HG03060 (cell line): ENCODE data around the gene MTRF1L.

Experiments
- ATAC-seq: cut with Tn5 transposase; IDR thresholded peaks from one replicate; pipeline ENCODE4 v1.9.1; 2021; ENCODE audit warnings: low read depth, moderate number of reproducible peaks; ENCODE audit not compliant: unreplicated experiment

The MTRF1L gene

DNA sequence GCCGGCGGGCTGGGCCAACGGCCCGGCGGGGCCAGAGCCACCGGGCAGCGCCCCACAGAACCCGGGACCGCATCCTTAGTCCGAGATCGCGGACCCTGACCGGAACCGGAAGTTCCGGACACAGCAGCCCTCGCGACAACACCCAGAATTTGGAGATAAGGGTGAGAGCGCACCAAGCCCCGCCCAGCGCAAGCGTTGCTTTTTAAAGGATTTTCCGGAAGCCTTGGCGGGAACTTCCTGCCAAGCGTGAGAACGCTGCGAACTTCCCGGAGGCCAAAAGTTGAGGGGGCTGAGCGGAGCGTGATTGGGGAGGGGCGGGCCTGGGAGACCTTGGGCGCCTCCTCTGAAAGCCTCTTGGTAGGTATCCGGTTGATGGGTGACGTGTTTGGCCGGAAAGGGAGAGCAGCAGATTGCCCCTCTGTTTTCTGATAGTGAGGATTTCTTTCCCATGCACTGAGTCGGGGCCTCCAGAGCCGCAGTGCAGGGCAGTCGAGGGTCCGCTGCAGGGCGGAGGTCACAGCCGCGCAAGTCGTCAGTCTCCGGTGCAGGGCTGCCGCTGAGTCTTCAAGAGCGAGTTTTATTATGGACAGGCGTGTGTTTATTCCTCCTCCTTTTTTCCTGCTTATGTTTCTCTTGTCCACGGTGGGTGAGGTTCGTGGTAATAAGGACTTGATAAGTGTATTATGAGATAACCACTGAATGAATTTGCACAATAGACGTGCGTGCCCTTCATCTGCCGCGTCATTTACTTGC is at the start of gene MTRF1L:
MTRF1L (minus strand) TSS at position 97 of the 753 bp plus-strand sequence; CDS start at position 73, 24 bp downstream.
- ATAC-seq, result peak; percentile 90

DNA sequence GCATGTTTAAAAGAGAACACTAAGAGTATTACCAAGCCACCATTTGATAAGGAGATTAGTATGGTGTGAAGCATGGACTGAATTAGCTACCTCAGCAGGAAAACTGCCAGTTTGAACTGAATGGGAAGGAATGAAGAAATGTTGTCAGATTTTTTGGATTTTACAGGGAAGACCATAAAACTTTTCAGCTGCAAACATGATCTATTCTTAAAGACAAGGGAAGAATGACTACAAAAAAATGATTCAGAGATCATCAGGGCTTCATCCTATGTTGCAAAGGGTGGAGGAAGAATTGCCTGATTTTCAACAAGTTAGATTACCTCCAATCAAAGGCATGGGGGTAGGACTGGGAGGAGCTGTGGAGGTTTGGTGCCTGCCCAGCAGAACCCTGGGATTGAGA is 49.3 kb upstream of the MTRF1L start:
- ATAC-seq, result no peak

DNA sequence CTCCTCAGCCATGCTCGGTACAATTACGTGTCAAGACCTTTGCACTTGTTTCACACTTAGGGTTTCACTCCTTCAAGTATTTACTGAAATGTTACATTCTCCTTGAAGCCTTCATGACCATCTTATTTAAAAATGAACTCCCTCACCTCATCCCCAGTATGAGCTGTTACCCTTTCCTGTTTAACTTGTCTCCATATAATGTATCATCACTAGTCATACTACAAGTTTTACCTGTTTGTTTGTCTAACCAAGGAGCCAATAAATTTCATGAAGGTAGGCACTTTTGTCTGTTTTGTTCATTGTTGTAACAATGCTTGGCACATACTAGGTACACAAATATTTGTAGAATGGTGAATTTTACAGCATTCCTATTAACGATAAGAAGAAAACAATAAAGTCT is 46.1 kb upstream of the MTRF1L start:
- ATAC-seq, result no peak

DNA sequence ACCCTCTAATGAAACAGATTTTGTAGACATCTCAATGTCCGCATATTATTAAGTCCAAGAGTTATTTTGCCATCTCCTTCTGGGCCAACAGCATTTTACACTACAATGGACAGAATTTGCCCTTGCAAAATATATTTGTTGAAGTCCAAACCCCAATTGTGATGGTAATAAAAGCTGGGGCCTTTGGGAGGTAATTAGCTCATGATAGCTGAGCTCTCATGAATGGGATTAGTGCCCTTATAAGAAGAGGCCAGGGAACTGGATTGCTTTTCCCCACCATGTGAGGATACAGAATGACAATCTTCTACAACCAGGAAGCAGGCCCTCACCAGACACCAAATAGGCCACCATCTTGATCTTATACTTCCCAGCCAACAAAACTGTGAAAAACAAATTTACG is 44.9 kb upstream of the MTRF1L start:
- ATAC-seq, result no peak

DNA sequence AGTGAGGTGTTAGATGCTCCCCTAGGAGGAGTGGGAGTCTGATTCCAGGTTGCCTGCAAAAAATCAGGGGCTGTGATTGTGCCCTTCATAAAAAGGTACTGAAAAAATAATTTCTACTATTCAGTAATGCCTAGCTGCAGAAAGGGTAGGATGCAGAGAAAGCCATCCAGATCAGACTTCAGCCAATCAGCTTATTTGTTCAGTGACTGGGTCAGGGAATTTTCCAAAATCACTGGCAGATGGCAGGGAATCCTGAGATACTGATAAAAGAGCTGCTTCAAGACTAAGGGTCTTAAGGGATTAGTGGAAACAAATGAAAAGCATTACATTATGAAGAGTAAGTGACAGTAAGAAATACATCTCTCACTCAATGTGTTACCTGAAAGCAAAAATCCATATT is 42.8 kb upstream of the MTRF1L start:
- no peak for ATAC-seq

DNA sequence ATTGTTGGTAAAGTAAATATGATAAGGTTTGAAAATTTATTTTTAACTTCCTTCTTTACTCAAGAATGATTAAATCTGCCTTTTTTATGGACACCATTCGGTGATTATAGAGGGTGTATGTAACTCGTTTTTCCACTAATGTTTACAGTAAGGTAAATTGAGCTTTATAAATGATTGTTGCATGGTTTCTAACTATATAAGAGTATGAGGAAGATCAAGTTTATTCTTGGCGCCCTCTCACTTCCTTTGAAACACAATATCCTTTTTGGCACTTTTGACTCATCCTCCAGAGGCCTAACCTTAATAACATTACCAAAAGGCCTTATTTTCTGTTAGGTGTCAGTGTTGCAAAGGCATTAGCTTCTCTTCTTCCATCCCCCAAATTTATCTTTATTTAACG is 41.8 kb upstream of the MTRF1L start:
- no peak for ATAC-seq

DNA sequence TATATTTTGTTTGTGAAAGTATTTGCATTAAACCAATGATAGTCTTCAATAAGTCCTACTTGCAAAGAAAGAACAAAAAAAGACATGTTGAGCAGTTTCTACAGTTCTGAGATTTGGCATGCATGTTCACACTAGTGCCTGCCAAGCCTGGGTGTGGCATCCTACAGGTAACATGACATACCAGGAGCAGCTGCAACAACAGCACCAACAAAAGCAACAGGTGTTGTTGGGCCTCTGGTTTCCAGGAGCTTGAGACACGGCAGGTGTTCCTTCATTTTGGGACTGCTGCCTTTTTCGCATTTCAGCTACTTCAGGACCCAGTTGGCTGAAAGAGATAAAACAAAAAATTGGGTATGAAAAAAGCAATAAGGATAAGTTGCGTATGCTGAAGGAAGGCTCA is 41.2 kb upstream of the MTRF1L start:
- no peak for ATAC-seq

- ATAC-seq, result no peak
Measured at GRCh38 chr6:153038378-153039057, 36.0 kb upstream of the MTRF1L start.

DNA sequence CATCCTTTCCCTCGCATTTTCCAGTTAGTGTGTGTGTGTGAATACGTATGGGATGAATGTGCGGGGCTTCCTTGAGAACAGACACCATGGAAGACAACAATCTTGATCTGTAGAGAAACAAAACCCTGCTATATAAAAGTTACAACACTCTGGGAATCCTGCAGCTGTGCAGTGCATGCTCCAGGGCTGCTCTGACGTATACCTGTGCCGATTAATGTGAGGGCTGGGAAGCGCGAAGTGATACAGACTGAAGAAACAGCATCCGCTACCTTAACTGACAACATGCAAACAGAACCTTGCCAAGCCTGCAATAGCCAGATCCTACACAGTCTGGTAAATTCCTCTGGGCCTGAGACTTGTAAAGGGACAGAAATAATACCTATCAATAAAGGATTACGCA is 31.6 kb upstream of the MTRF1L start:
- no peak for ATAC-seq

GRCh38 chr6:153032255-153032882 is 29.9 kb upstream of the MTRF1L start:
- no peak for ATAC-seq

GRCh38 chr6:153031335-153031955 is 28.9 kb upstream of the MTRF1L start:
- no peak for ATAC-seq

DNA sequence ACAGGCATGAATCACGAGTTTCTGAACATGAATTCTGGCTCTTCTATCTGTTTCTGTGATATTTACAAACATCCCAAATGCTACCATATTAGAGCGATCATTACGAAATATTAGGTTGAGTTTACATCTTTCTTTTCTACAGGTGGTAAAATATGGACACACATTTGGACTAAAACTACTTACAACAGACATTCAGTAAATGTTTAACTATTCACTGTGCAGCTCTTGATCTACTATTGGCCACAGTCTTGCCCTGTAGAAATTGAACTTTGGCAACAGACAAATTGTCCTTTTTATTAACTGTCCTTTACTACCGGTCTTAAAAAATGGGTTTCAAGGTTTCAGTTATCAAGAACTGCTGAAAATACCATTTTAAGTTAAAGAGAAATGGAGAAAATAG is 26.5 kb upstream of the MTRF1L start:
- ATAC-seq, result no peak

DNA sequence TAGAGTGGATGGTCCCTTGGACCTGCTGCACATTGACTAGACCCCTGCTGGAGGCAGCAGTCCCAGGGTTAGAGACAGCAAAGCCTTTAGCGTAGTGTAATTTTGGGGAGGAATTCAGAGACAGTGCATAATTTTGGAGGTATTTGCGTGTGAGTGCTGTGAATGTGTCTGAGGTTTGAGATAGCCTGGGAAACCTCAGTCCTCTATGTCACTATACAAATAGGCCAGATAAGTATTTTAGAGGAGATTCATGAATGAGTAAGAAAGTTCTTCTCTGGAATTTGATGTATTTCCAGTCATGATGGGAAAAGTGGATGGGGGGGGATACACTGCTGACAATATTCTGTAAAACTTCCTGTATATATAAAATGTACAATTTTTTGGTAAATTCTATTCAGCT is 25.8 kb upstream of the MTRF1L start:
- ATAC-seq, result no peak

- ATAC-seq, result no peak
Measured at GRCh38 chr6:153027480-153027879, 25.0 kb upstream of the MTRF1L start.

DNA sequence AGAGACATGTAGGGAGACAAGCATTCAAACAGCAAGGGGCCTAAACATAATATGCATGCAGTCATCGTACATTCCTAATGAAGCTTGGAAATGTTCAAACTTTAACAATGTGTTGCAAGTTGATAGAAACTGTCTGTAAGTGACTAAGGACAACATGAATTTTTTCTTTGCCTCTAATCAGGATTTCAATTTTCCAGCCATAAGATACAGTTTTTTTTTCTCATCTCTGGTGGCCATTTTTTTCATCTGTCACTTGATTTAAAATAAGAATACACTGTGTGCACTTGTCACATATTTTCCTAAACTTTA is 22.2 kb upstream of the MTRF1L start:
- ATAC-seq, result no peak

- peak; percentile 99 for ATAC-seq
Measured at GRCh38 chr6:153023977-153024708, 21.6 kb upstream of the MTRF1L start.

GRCh38 chr6:153018355-153018754 is 15.8 kb upstream of the MTRF1L start:
- no peak for ATAC-seq

DNA sequence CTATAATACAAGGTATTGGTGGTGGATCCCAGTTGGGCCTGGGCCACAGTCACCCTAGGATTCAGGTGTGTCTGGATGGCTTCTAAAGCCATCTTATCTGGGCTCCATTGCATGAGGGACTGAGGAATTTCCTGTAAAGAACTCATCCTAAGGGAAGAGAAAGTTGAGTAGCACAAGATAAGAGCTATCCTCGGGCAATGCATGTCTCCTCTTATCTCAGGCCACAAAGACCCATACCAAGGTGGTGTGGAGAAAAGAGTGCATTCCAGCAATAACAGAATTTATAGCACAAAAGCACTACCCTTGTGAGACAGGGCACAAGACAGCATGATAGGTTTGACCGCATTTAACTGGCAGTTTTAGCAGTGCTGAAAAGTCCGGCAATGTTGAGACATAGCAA is 14.3 kb upstream of the MTRF1L start:
- no peak for ATAC-seq

GRCh38 chr6:153015094-153015640 is 12.7 kb upstream of the MTRF1L start:
- no peak for ATAC-seq

DNA sequence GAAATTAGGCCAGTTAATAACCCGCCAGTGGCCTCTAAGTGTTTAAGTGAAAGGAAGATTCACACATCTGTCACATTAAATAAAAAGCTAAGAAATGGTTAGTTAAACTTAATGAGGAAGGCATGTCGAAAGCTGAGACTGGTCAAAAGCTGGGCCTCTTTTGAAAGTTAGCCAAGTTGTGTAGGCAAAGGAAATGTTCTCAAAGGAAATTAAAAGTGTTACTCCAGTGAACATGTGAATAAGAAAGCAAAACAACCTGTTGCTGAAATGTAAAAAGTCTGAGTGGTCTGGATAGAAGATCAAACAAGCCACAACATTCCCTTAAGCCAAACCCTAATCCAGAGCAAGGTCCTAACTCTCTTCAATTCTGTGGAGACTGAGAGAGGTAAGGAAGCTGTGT is 10.9 kb upstream of the MTRF1L start:
- no peak for ATAC-seq

- no peak for ATAC-seq
Measured at GRCh38 chr6:153012856-153013255, 10.3 kb upstream of the MTRF1L start.
